Osteoblast (primary cell): ENCODE results near the gene JUNB. TPM values are rescaled to one million over a fixed set of nuclear protein-coding genes. Genes with fewer than 3 reads are reported as not detected.

ENCODE experiments used
- DNase-seq: peaks from one replicate; pipeline ENCODE4 v3.0.0; 2011; ENCODE audit warnings: low spot score, mixed read lengths; ENCODE audit not compliant: insufficient read length; ENCODE audit errors: missing footprints
- H2AFZ ChIP-seq: 2 replicates; pipeline ENCODE4 v1.6.0; 2011; ENCODE audit warnings: mild to moderate bottlenecking, low read length
- H3K27ac ChIP-seq: 2 replicates; pipeline ENCODE4 v1.5.1; 2011; ENCODE audit warnings: mild to moderate bottlenecking, low read depth, low read length, moderate library complexity
- H3K27me3 ChIP-seq: 2 replicates; pipeline ENCODE4 v1.6.0; 2012; ENCODE audit warnings: mild to moderate bottlenecking, control low read depth, inconsistent platforms, low read length, moderate library complexity; ENCODE audit not compliant: insufficient read depth
- H3K36me3 ChIP-seq: 2 replicates; pipeline ENCODE4 v1.5.1; 2011; ENCODE audit warnings: mild to moderate bottlenecking, low read length, control low read depth, moderate library complexity; ENCODE audit not compliant: insufficient read depth
- H3K4me1 ChIP-seq: 2 replicates; pipeline ENCODE4 v1.5.1; 2011; ENCODE audit warnings: mild to moderate bottlenecking, low read length, control low read depth, moderate library complexity; ENCODE audit not compliant: insufficient read depth
- H3K4me2 ChIP-seq: 2 replicates; pipeline ENCODE4 v1.6.0; 2011; ENCODE audit warnings: mild to moderate bottlenecking, low read length; ENCODE audit not compliant: insufficient read depth
- H3K4me3 ChIP-seq: fragments of 200-600 bp; sonication (generic); 3 replicates; pipeline ENCODE4 v1.5.1; 2012; ENCODE audit warnings: mild to moderate bottlenecking, low read length, inconsistent platforms; ENCODE audit not compliant: insufficient read depth
- H3K79me2 ChIP-seq: 2 replicates; pipeline ENCODE4 v1.6.0; 2012; ENCODE audit warnings: mild to moderate bottlenecking, low read length, control low read depth, inconsistent platforms; ENCODE audit not compliant: insufficient read depth
- H3K9me3 ChIP-seq: 2 replicates; pipeline ENCODE4 v1.5.1; 2011; ENCODE audit warnings: low read depth, low read length, control low read depth
- H4K20me1 ChIP-seq: 2 replicates; pipeline ENCODE4 v1.6.0; 2012; ENCODE audit warnings: mild to moderate bottlenecking, low read length, control low read depth; ENCODE audit not compliant: insufficient read depth
- total RNA-seq: library from RNA; depleted of rRNA; stranded (reverse); fragments of >200 nt; gene quantifications from 2 replicates; pipeline ENCODE4 v1.2.3, GENCODE V29; 2012
- TF ChIP-seq, protein P1 (sequence below): IDR thresholded peaks from 2 replicates; pipeline ENCODE4 v1.5.1; 2011; ENCODE audit warnings: mild to moderate bottlenecking, low read depth, low read length, moderate library complexity; ENCODE audit errors: extremely low read depth

The JUNB gene
- total RNA-seq, 1 donor: 93.0 TPM

DNA sequence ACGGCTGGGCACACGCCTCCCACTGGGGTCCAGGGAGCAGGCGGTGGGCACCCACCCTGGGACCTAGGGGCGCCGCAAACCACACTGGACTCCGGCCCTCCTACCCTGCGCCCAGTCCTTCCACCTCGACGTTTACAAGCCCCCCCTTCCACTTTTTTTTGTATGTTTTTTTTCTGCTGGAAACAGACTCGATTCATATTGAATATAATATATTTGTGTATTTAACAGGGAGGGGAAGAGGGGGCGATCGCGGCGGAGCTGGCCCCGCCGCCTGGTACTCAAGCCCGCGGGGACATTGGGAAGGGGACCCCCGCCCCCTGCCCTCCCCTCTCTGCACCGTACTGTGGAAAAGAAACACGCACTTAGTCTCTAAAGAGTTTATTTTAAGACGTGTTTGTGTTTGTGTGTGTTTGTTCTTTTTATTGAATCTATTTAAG lies 1.6 kb downstream of the JUNB start:
- no peak overlapping the region for H2AFZ ChIP-seq

DNA sequence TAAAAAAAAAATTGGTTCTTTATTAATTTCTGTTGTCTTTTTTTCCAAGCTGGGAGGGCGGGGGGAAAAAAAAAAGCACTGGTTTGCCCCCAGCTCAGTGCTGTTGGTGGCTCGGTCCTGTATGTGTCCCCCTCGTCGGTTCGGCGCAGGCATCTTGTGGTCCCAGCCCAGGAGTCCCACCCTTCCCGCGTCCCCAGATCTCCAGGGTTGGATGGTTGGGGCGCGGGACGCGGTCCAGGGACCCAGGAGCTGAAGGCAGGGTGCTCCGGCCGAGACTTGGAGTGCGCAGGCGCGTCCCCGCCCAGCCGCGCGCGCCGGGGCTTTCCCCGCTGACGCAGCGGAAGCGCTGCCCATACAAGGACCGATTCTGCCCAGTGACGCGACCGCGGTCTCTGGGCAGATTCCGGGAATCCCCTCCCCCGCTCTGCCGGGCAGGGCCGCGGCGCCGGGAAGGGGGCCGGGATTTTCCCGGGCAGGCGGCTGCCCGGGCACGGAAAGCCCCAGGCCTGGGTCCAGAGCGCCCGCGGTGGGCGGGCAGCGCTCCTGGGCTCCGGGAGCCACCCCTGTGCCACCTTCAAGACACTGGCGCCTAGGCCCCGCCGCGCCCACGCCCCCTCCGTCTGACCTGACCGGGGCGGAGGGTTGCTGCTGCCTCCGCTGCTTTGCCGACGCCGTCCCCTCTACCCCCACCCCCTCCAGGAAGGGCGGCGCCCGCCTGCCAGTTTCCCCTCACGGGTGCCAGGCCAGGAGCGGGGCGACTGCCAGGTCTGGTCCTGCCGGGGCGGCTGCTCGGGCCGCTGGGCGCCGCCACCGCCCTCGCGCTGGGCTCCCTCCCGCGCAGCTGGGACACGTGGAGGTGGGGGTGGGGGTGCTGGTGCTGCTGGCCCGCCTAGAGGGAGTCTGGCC lies 2.3 kb downstream of the JUNB start:
- DNase-seq: peak; percentile 99
- H3K4me1 ChIP-seq: peaks cover 24% of the 10 kb centered on the region
- H3K4me3 ChIP-seq: peak overlapping the region; percentile 98
- TF ChIP-seq, protein P1, sequence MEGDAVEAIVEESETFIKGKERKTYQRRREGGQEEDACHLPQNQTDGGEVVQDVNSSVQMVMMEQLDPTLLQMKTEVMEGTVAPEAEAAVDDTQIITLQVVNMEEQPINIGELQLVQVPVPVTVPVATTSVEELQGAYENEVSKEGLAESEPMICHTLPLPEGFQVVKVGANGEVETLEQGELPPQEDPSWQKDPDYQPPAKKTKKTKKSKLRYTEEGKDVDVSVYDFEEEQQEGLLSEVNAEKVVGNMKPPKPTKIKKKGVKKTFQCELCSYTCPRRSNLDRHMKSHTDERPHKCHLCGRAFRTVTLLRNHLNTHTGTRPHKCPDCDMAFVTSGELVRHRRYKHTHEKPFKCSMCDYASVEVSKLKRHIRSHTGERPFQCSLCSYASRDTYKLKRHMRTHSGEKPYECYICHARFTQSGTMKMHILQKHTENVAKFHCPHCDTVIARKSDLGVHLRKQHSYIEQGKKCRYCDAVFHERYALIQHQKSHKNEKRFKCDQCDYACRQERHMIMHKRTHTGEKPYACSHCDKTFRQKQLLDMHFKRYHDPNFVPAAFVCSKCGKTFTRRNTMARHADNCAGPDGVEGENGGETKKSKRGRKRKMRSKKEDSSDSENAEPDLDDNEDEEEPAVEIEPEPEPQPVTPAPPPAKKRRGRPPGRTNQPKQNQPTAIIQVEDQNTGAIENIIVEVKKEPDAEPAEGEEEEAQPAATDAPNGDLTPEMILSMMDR: no peak
- no peaks in the 10 kb centered on the region for H3K36me3 ChIP-seq
- H4K20me1 ChIP-seq: peaks cover 12% of the 10 kb centered on the region
- H3K27me3 ChIP-seq: no peaks in the 10 kb centered on the region
- peak overlapping the region; percentile 92 for H3K27ac ChIP-seq
- no peak overlapping the region for H2AFZ ChIP-seq
- H3K9me3 ChIP-seq: no peaks in the 10 kb centered on the region
- peak overlapping the region; percentile 88 for H3K4me2 ChIP-seq
- peaks cover 21% of the 10 kb centered on the region for H3K79me2 ChIP-seq

More for the DNA sequence above, 1.6 kb downstream of the JUNB start:
- H4K20me1 ChIP-seq: peaks cover 12% of the 10 kb centered on the region
- DNase-seq: peak; percentile 89
- no peaks in the 10 kb centered on the region for H3K36me3 ChIP-seq
- peak overlapping the region; percentile 98 for H3K4me3 ChIP-seq
- peak overlapping the region; percentile 92 for H3K27ac ChIP-seq
- H3K79me2 ChIP-seq: peaks cover 21% of the 10 kb centered on the region
- no peaks in the 10 kb centered on the region for H3K9me3 ChIP-seq
- peaks cover 30% of the 10 kb centered on the region for H3K4me1 ChIP-seq
- no peaks in the 10 kb centered on the region for H3K27me3 ChIP-seq
- TF ChIP-seq, protein P1: no peak
- H3K4me2 ChIP-seq: peak overlapping the region; percentile 88

DNA sequence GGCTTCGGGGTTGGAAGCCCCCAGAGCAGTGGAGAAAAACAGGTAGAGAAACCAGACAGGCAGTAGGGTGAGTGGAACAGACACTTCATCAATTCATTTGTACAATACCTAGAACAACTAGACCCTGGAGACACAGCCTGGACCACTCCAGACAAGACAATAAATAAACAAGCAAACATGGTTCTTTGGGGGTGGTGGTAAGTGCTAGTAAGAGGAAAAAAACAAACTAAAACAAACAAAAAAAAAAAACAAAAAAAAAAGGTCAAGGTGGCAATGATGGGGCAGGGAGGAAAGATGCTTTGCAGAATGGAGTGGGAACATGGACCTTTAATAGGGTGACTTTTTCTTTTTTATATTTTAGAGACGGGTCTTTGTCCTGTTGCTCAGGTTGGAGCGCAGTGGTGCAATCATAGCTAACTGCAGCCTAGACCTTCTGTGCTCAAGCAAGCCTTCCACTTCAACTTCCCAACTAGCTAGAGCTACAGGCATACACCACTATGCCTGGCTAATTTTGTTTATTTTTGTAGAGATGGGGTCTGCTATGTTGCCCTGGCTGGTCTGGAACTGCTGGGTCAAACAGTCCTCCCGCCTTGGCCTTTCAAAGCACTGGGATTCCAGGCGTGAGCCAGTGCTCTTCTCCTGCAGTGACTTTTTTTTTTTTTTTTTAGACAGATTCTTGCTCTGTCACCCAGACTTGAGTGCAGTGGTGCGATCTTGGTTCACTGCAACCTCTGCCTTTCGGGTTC lies 3.1 kb downstream of the JUNB start:
- Histone ChIP-seq H2AFZ (no peak overlapping the region), H3K27ac (peak overlapping the region; percentile 92), H3K4me1 (peaks cover 16% of the 10 kb centered on the region), H3K36me3 (peaks cover 1% of the 10 kb centered on the region), H3K79me2 (peaks cover 21% of the 10 kb centered on the region), H3K4me3 (peak overlapping the region; percentile 98), H4K20me1 (peaks cover 12% of the 10 kb centered on the region), H3K27me3 (no peaks in the 10 kb centered on the region), H3K4me2 (peak overlapping the region; percentile 88), H3K9me3 (no peaks in the 10 kb centered on the region)
- DNase-seq: no peak
- TF ChIP-seq, protein P1: no peak
